HG02981 (cell line): ENCODE results near the gene ERVW-1.
A peak's percentile ranks its signal among the peaks of the same experiment; 100 is the strongest.
"Not testable (repeated sequence)": the region's sequence is repeated elsewhere in the genome, so short reads cannot be mapped to it uniquely, and the experiment has no call there.

Experiments used
- ATAC-seq: cut with Tn5 transposase; IDR thresholded peaks from one replicate; pipeline ENCODE4 v1.9.1; 2021; ENCODE audit warnings: mild to moderate bottlenecking, moderate library complexity; ENCODE audit not compliant: unreplicated experiment

The ERVW-1 gene

GRCh38 chr7:92475261-92475770 lies 2.4 kb downstream of the ERVW-1 start:
- ATAC-seq, result not testable (repeated sequence)

GRCh38 chr7:92473989-92474388 lies 3.8 kb downstream of the ERVW-1 start:
- not testable (repeated sequence) for ATAC-seq

- not testable (repeated sequence) for ATAC-seq
Observed at GRCh38 chr7:92468589-92468988, 9.2 kb downstream of the ERVW-1 start.

GRCh38 chr7:92466682-92467081 lies 11.1 kb downstream of the ERVW-1 start:
- no peak for ATAC-seq

- no peak for ATAC-seq
Observed at GRCh38 chr7:92464515-92464914, 13.2 kb downstream of the ERVW-1 start.

GRCh38 chr7:92462560-92462959 lies 15.2 kb downstream of the ERVW-1 start:
- ATAC-seq, result no peak

- ATAC-seq, result peak; percentile 82
Observed at GRCh38 chr7:92461027-92462003, 16.4 kb downstream of the ERVW-1 start.

GRCh38 chr7:92460510-92460909 lies 17.2 kb downstream of the ERVW-1 start:
- no peak for ATAC-seq

- ATAC-seq, result no peak
Observed at GRCh38 chr7:92460109-92460508, 17.6 kb downstream of the ERVW-1 start.

GRCh38 chr7:92456236-92456635 lies 21.5 kb downstream of the ERVW-1 start:
- no peak for ATAC-seq

GRCh38 chr7:92451645-92452044 lies 26.1 kb downstream of the ERVW-1 start:
- no peak for ATAC-seq

GRCh38 chr7:92448205-92448747 lies 29.5 kb downstream of the ERVW-1 start:
- ATAC-seq, result peak; percentile 38

- peak; percentile 88 for ATAC-seq
Observed at GRCh38 chr7:92447345-92448204, 30.2 kb downstream of the ERVW-1 start, which contains the start of gene GATAD1. GATAD1 (plus strand) TSS chr7:92447482; CDS start chr7:92447730, 248 bp downstream.

- no peak for ATAC-seq
Observed at GRCh38 chr7:92446869-92447344, 30.8 kb downstream of the ERVW-1 start.

GRCh38 chr7:92442720-92443119 lies 35.0 kb downstream of the ERVW-1 start:
- not testable (repeated sequence) for ATAC-seq

- no peak for ATAC-seq
Observed at GRCh38 chr7:92437956-92438491, 39.7 kb downstream of the ERVW-1 start.

- no peak for ATAC-seq
Observed at GRCh38 chr7:92436612-92437445, 40.9 kb downstream of the ERVW-1 start.

- no peak for ATAC-seq
Observed at GRCh38 chr7:92435542-92435941, 42.2 kb downstream of the ERVW-1 start.

GRCh38 chr7:92433019-92433418 lies 44.7 kb downstream of the ERVW-1 start:
- ATAC-seq, result no peak
